HEK293 (cell line): ENCODE data around the gene DCHS1.

Experiments
- CTCF ChIA-PET: fragments of 350-600 bp; formaldehyde crosslinking; extraction: SDS; loops from one replicate; lab custom pipeline; 2021; ENCODE audit warnings: antibody characterized with exemption; lab: Yijun Ruan, JAX
- POLR2A ChIA-PET: fragments of 300-600 bp; formaldehyde crosslinking; extraction: SDS; loops from one replicate; lab custom pipeline; 2020; ENCODE audit warnings: antibody characterized with exemption, inconsistent platforms; lab: Yijun Ruan, JAX
- H3K27ac ChIP-seq: fragments of 200-500 bp; sonication (Bioruptor generic); 2 replicates; pipeline ENCODE4 v1.5.1; 2014; ENCODE audit warnings: low read depth, low read length, control low read depth, inconsistent platforms; ENCODE audit errors: extremely low read depth
- H3K36me3 ChIP-seq, 2 experiments: fragments of 200-500 bp in 1 of 2; sonication (Bioruptor generic) in 1 of 2; 1 replicate in 1 of 2; 2 replicates in 1 of 2; pipeline ENCODE4 v1.5.1; 2014 to 2017; ENCODE audit warnings: inconsistent platforms in 2 of 2, low read length in 2 of 2; ENCODE audit not compliant: control insufficient read depth in 2 of 2, insufficient read depth in 1 of 2
- H3K4me1 ChIP-seq: fragments of 200-500 bp; sonication (Bioruptor generic); 2 replicates; pipeline ENCODE4 v1.5.1; 2014; ENCODE audit warnings: mild to moderate bottlenecking, low read length, inconsistent platforms; ENCODE audit not compliant: control insufficient read depth, insufficient read depth
- H3K4me3 ChIP-seq: 2 replicates; pipeline ENCODE4 v1.5.1; 2011; ENCODE audit warnings: low read depth, mild to moderate bottlenecking, control low read depth, low read length, moderate library complexity
- H3K9me3 ChIP-seq: fragments of 200-500 bp; sonication (Bioruptor generic); 2 replicates; pipeline ENCODE4 v1.5.1; 2014; ENCODE audit warnings: low read depth, low read length, inconsistent platforms; ENCODE audit not compliant: control insufficient read depth, insufficient read depth
- BCL11A ChIP-seq: fragments of 450-650 bp; formaldehyde crosslinking; IDR thresholded peaks from 2 replicates; pipeline ENCODE4 v1.5.1; 2016; ENCODE audit warnings: low read depth, missing biosample characterization, missing genetic modification characterization
- KLF9 ChIP-seq: fragments of 450-650 bp; formaldehyde crosslinking; IDR thresholded peaks from 2 replicates; pipeline ENCODE4 v1.5.1; 2016; ENCODE audit warnings: missing biosample characterization, missing genetic modification characterization, low read depth
- PRDM4 ChIP-seq: fragments of 450-650 bp; formaldehyde crosslinking; IDR thresholded peaks from 2 replicates; pipeline ENCODE4 v1.5.1; 2017; ENCODE audit warnings: missing biosample characterization, missing genetic modification characterization
- SALL2 ChIP-seq: fragments of 450-650 bp; formaldehyde crosslinking; IDR thresholded peaks from 2 replicates; pipeline ENCODE4 v1.5.0; 2017; ENCODE audit warnings: missing biosample characterization, mild to moderate bottlenecking, missing genetic modification characterization, borderline replicate concordance
- YY1 ChIP-seq: fragments of 450-650 bp; formaldehyde crosslinking; IDR thresholded peaks from 2 replicates; pipeline ENCODE4 v1.5.1; 2018; ENCODE audit warnings: missing biosample characterization, missing genetic modification characterization
- ZBTB7A ChIP-seq: fragments of 450-650 bp; formaldehyde crosslinking; IDR thresholded peaks from 2 replicates; pipeline ENCODE4 v1.5.1; 2016; ENCODE audit warnings: low read depth, missing biosample characterization, missing genetic modification characterization
- ZFHX2 ChIP-seq: fragments of 450-650 bp; formaldehyde crosslinking; conservative IDR thresholded peaks from 2 replicates; pipeline ENCODE4 v1.5.1; 2016; ENCODE audit warnings: missing biosample characterization, missing genetic modification characterization
- ZFP41 ChIP-seq: fragments of 450-650 bp; formaldehyde crosslinking; IDR thresholded peaks from 2 replicates; pipeline ENCODE4 v1.5.1; 2016; ENCODE audit warnings: missing biosample characterization, missing genetic modification characterization, borderline replicate concordance
- ZNF114 ChIP-seq: fragments of 450-650 bp; formaldehyde crosslinking; IDR thresholded peaks from 2 replicates; pipeline ENCODE4 v1.5.0; 2017; ENCODE audit warnings: missing biosample characterization, missing genetic modification characterization
- ZNF148 ChIP-seq: fragments of 450-650 bp; formaldehyde crosslinking; IDR thresholded peaks from 2 replicates; pipeline ENCODE4 v1.5.0; 2017; ENCODE audit warnings: missing biosample characterization, missing genetic modification characterization, borderline replicate concordance
- ZNF202 ChIP-seq: fragments of 450-650 bp; formaldehyde crosslinking; IDR thresholded peaks from 2 replicates; pipeline ENCODE4 v1.5.1; 2016; ENCODE audit warnings: missing biosample characterization, missing genetic modification characterization, borderline replicate concordance
- ZNF223 ChIP-seq: fragments of 450-650 bp; formaldehyde crosslinking; IDR thresholded peaks from 2 replicates; pipeline ENCODE4 v1.5.1; 2016; ENCODE audit warnings: missing biosample characterization, missing genetic modification characterization
- ZNF239 ChIP-seq: fragments of 450-650 bp; formaldehyde crosslinking; IDR thresholded peaks from 2 replicates; pipeline ENCODE4 v1.5.1; 2016; ENCODE audit warnings: missing biosample characterization, missing genetic modification characterization
- ZNF266 ChIP-seq: fragments of 450-650 bp; formaldehyde crosslinking; IDR thresholded peaks from 2 replicates; pipeline ENCODE4 v1.5.1; 2016; ENCODE audit warnings: missing biosample characterization, missing genetic modification characterization, low read depth
- ZNF341 ChIP-seq: fragments of 450-650 bp; formaldehyde crosslinking; IDR thresholded peaks from 2 replicates; pipeline ENCODE4; 2016; ENCODE audit warnings: low read depth, missing biosample characterization, missing genetic modification characterization
- ZNF513 ChIP-seq: fragments of 450-650 bp; IDR thresholded peaks from 2 replicates; pipeline ENCODE4 v1.5.1; 2018; ENCODE audit warnings: missing biosample characterization, missing genetic modification characterization
- ZNF558 ChIP-seq: fragments of 450-650 bp; formaldehyde crosslinking; IDR thresholded peaks from 2 replicates; pipeline ENCODE4 v1.5.1; 2016; ENCODE audit warnings: missing biosample characterization, missing genetic modification characterization
- ZNF629 ChIP-seq: fragments of 450-650 bp; formaldehyde crosslinking; IDR thresholded peaks from 2 replicates; pipeline ENCODE4 v1.5.1; 2017; ENCODE audit warnings: missing biosample characterization, missing genetic modification characterization
- ZNF654 ChIP-seq: fragments of 450-650 bp; formaldehyde crosslinking; IDR thresholded peaks from 2 replicates; pipeline ENCODE4 v1.5.1; 2016; ENCODE audit warnings: low read depth, missing biosample characterization, missing genetic modification characterization
- ZNF664 ChIP-seq: fragments of 450-650 bp; formaldehyde crosslinking; IDR thresholded peaks from 2 replicates; pipeline ENCODE4 v1.5.1; 2016; ENCODE audit warnings: missing biosample characterization, missing genetic modification characterization
- ZSCAN18 ChIP-seq: fragments of 450-650 bp; formaldehyde crosslinking; IDR thresholded peaks from 2 replicates; pipeline ENCODE4 v1.5.1; 2016; ENCODE audit warnings: missing biosample characterization, missing genetic modification characterization

The DCHS1 gene

GRCh38 chr11:6647836-6648235, 7.8 kb downstream of the DCHS1 start:
- CTCF ChIA-PET, result interaction anchor here (0.5 to 1.1 kb wide), 4 partner anchors 10 to 269 kb away, joined by 3 read pairs; no protein-coding TSS in a partner anchor
- H3K9me3 ChIP-seq, result no peaks in the 10 kb centered on the region
- no peak for TF ChIP-seq ZNF223 (tag by site-specific recombination)
- TF ChIP-seq, all 188 proteins: peak for 0
- Histone ChIP-seq H3K27ac (no peak overlapping the region), H3K4me1 (no peaks in the 10 kb centered on the region), H3K4me3 (no peak overlapping the region), H3K36me3 (no peaks in the 10 kb centered on the region)
- POLR2A ChIA-PET, result interaction anchor here (1.3 kb wide), 1 partner anchor 29 kb away, joined by 3 read pairs; the partner anchor contains the start of gene TPP1

- Histone ChIP-seq H3K4me3 (no peak overlapping the region), H3K36me3 (no peaks in the 10 kb centered on the region), H3K9me3 (no peaks in the 10 kb centered on the region), H3K4me1 (no peaks in the 10 kb centered on the region), H3K27ac (no peak overlapping the region)
- ChIA-PET POLR2A (interaction anchor here (1.3 kb wide), 1 partner anchor 28 kb away, joined by 3 read pairs; the partner anchor contains the start of gene TPP1), CTCF (interaction anchor here (0.6 to 1.1 kb wide), 2 partner anchors 93 to 268 kb away, joined by 3 read pairs; no protein-coding TSS in a partner anchor)
- TF ChIP-seq ZNF664 (peak; percentile 91), PRDM4 (tag by site-specific recombination) (no peak), ZFHX2 (tag by site-specific recombination) (no peak), ZNF341 (peak; percentile 92)
Observed at GRCh38 chr11:6646918-6647679, 8.5 kb downstream of the DCHS1 start.

- Histone ChIP-seq H3K4me3 (no peak overlapping the region), H3K36me3 (no peaks in the 10 kb centered on the region), H3K4me1 (no peaks in the 10 kb centered on the region), H3K9me3 (no peaks in the 10 kb centered on the region), H3K27ac (no peak overlapping the region)
- ChIA-PET CTCF (interaction anchor here (1.1 kb wide), 1 partner anchor 268 kb away, joined by 3 read pairs; no protein-coding TSS in a partner anchor), POLR2A (interaction anchor here (1.3 kb wide), 1 partner anchor 27 kb away, joined by 3 read pairs; the partner anchor contains the start of gene TPP1)
- TF ChIP-seq ZNF513 (tag by site-specific recombination), result no peak
- no peak for TF ChIP-seq ZNF148
- no peak for TF ChIP-seq ZNF629 (tag by site-specific recombination)
- TF ChIP-seq ZNF202 (tag by site-specific recombination), result no peak
- no peak for TF ChIP-seq ZFP41 (tag by site-specific recombination)
- no peak for TF ChIP-seq ZNF239 (tag by site-specific recombination)
- TF ChIP-seq YY1, result no peak
- no peak for TF ChIP-seq SALL2 (tag by site-specific recombination)
- no peak for TF ChIP-seq ZSCAN18 (tag by site-specific recombination)
- TF ChIP-seq ZNF114 (tag by site-specific recombination), result no peak
- no peak for TF ChIP-seq ZNF558 (tag by site-specific recombination)
- no peak for TF ChIP-seq KLF9 (tag by site-specific recombination)
- no peak for TF ChIP-seq ZNF654 (tag by site-specific recombination)
- TF ChIP-seq ZBTB7A (tag by site-specific recombination), result no peak
- TF ChIP-seq BCL11A (tag by site-specific recombination), result no peak
- no peak for TF ChIP-seq ZNF266
Observed at GRCh38 chr11:6646576-6646917, 9.1 kb downstream of the DCHS1 start.
